GM12865 (cell line): Measurements from ENCODE around the gene NRCAM.
A peak's percentile ranks its signal among the peaks of the same experiment; 100 is the strongest.

Experiments
- DNase-seq: peaks from one replicate; pipeline ENCODE4 v3.0.0; 2010; ENCODE audit warnings: low read depth
- H3K4me3 ChIP-seq: 2 replicates; pipeline ENCODE4 v1.5.1; 2011; ENCODE audit warnings: mild to moderate bottlenecking, low read depth, low read length, control low read depth
- TF ChIP-seq, protein P1 (sequence below): IDR thresholded peaks from 2 replicates; pipeline ENCODE4 v1.5.1; 2011; ENCODE audit warnings: low read length, control low read depth, low read depth, inconsistent platforms; ENCODE audit not compliant: insufficient read depth; ENCODE audit errors: missing control alignments

Gene NRCAM

DNA sequence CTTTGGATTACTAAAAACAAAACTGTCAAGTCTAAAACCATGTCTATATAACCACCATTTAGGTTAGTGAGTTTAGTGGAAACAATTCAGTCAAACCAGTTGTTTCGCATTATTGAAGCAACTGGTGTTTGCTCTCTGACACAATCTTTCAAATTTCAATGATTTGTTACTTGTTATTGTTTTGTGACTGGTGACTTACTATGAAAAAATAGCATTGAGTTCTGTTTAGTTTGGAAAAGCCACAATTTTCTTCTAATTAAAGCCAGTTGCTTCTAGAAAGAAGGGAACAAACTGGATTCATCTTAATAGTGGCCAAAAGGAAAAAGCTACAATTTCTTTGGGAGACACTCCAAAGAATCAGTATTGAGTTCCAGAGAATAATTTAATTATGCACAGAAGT lies 356.5 kb downstream of the NRCAM start:
- TF ChIP-seq, protein P1, sequence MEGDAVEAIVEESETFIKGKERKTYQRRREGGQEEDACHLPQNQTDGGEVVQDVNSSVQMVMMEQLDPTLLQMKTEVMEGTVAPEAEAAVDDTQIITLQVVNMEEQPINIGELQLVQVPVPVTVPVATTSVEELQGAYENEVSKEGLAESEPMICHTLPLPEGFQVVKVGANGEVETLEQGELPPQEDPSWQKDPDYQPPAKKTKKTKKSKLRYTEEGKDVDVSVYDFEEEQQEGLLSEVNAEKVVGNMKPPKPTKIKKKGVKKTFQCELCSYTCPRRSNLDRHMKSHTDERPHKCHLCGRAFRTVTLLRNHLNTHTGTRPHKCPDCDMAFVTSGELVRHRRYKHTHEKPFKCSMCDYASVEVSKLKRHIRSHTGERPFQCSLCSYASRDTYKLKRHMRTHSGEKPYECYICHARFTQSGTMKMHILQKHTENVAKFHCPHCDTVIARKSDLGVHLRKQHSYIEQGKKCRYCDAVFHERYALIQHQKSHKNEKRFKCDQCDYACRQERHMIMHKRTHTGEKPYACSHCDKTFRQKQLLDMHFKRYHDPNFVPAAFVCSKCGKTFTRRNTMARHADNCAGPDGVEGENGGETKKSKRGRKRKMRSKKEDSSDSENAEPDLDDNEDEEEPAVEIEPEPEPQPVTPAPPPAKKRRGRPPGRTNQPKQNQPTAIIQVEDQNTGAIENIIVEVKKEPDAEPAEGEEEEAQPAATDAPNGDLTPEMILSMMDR: no peak
- DNase-seq: no peak
- no peak overlapping the region for H3K4me3 ChIP-seq

DNA sequence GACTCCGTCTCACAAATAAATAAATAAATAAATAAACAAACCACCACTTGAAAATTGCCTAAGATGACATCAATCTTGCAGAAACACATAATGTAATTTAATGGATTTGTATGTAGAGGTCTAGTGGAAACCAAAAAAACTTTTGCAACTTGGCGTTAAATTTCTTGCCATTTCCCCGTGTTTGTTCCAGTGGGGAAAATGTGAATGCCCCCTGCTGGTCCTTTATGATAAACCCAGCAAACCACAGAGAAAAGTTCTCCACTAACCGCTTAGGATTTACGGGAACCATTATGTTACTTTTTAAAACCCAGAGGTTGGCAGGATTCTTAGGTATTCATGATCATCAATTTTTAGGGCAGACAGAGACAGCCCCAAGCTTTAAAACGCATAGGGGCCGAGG lies 358.5 kb downstream of the NRCAM start:
- TF ChIP-seq, protein P1: peak; percentile 24
- DNase-seq: peak; percentile 7
- H3K4me3 ChIP-seq: no peak overlapping the region
